ENCODE data around the gene AKAP13.
"Not testable (repeated sequence)": the region's sequence is repeated elsewhere in the genome, so short reads cannot be mapped to it uniquely, and the experiment has no call there.

DNA sequence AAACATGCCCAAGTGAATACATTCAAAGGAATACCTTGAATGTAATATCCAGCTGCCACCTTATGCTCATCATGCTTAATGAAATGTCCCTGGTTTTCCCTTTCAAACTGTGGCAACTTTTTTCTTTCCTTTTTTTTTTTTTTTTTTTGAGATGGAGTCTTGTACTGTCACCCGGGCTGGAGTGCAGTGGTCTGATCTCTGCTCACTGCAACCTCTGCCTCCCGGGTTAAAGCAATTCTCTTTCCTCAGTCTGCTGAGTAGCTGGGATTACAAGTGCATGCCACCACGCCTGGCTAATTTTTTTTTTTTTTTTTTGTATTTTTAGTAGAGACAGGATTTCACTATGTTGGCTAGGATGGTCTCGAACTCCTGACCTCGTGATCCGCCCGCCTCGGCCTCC lies 28.9 kb upstream of the AKAP13 start:
- not testable (repeated sequence) for TF ChIP-seq CTCF (tag by site-specific recombination; IDR thresholded peaks at IDR 0.05); RBAK (tag by site-specific recombination; IDR thresholded peaks at IDR 0.05); GLI2 (tag by site-specific recombination; IDR thresholded peaks at IDR 0.05; ENCODE audit: borderline replicate concordance, low read depth); ZNF24 (tag by site-specific recombination; IDR thresholded peaks at IDR 0.05); ZNF174 (tag by site-specific recombination; IDR thresholded peaks at IDR 0.05)

Data from HEK293 (cell line).